GM12873 (cell line): ENCODE data around the gene SERPINA6.

Experiments used
- TF ChIP-seq, protein P1 (sequence below): IDR thresholded peaks from 2 replicates; pipeline ENCODE4 v1.5.1; 2012; ENCODE audit warnings: low read depth, mild to moderate bottlenecking, moderate library complexity, low read length, control low read depth; ENCODE audit not compliant: insufficient read depth; ENCODE audit errors: missing control alignments

Gene SERPINA6

GRCh38 chr14:94329857-94330256 lies 6.7 kb upstream of the SERPINA6 start:
- TF ChIP-seq, protein P1, sequence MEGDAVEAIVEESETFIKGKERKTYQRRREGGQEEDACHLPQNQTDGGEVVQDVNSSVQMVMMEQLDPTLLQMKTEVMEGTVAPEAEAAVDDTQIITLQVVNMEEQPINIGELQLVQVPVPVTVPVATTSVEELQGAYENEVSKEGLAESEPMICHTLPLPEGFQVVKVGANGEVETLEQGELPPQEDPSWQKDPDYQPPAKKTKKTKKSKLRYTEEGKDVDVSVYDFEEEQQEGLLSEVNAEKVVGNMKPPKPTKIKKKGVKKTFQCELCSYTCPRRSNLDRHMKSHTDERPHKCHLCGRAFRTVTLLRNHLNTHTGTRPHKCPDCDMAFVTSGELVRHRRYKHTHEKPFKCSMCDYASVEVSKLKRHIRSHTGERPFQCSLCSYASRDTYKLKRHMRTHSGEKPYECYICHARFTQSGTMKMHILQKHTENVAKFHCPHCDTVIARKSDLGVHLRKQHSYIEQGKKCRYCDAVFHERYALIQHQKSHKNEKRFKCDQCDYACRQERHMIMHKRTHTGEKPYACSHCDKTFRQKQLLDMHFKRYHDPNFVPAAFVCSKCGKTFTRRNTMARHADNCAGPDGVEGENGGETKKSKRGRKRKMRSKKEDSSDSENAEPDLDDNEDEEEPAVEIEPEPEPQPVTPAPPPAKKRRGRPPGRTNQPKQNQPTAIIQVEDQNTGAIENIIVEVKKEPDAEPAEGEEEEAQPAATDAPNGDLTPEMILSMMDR: no peak

GRCh38 chr14:94328196-94328595 lies 5.1 kb upstream of the SERPINA6 start:
- TF ChIP-seq, protein P1: no peak

DNA sequence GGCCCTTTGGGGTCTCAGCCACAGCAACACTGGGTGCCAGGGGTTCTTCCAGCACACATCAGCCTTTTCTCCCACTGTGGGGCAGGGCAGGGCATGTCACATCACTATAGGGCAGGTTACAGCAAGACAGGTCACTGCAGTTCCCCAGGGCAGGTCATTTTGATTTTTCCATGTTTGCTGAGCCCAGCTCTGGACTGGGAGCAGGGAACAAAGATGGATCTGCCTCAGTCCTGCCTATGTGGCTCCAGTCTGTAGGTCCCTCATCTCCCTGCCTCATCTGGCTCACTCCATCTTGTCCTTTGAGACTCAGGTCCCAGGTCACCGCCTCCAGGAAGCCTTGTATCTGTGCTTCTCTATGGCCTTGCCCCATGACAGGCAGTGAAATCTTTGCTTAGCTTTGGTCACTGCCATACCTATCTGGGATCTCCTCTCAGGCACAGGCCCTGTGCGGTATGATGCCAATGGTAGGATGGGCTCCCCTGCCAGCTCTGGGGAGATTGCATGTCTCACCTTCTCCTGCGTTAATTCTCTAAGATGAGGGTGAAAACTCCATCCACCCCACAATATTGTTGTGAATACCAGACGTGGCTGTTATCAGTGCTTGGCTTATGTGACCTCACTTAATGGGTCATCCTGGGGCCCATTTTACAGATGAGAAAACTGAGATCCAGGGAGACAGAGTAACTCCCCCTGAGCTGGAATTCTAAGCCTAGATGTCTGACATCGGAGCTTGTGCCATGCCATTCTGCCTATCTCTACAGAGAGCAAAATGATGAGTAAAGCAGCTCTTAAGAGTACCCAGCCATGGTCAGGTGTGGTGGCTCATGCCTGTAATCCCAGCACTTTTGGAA lies 1.5 kb downstream of the SERPINA6 start:
- TF ChIP-seq, protein P1: no peak

GRCh38 chr14:94320243-94320642 lies 2.9 kb downstream of the SERPINA6 start:
- TF ChIP-seq, protein P1: no peak

DNA sequence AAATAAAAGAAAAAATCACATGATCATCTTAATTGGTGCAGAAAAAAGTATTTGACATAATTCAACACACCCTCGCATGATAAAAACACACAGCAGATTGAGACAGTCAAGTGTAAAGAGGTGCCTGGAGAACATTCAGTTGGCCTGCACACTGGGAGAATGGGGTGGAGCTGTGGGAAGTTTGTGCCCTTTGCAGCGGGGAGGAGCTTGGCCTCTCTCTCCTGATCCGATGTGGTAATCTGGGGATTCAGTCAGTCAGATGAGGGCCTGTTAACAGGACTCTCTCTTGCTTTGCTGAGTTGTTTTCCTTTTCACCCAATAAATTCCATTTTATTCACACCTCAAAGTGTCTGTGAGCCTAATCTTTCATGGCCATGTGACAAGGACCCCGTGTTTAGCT lies 5.9 kb downstream of the SERPINA6 start:
- TF ChIP-seq, protein P1: no peak

GRCh38 chr14:94316692-94317091 lies 6.4 kb downstream of the SERPINA6 start:
- TF ChIP-seq, protein P1: no peak

- TF ChIP-seq, protein P1: no peak
Measured at GRCh38 chr14:94314890-94315289, 8.2 kb downstream of the SERPINA6 start.
